ENCODE measurements around the gene ZFHX3.
"Not testable (repeated sequence)": the region's sequence is repeated elsewhere in the genome, so short reads cannot be mapped to it uniquely, and the experiment has no call there.

Gene ZFHX3

GRCh38 chr16:73047536-73048291 lies at the start of gene ZFHX3:
Gene ZFHX3 (minus strand): TSS chr16:73048128. CDS start chr16:72960145, 87,983 bp downstream.
- DNase-seq (ENCODE audit: low read depth in 2 of 2): peak in 1 of 2 donors; percentile 1

- DNase-seq (ENCODE audit: low read depth in 2 of 2): no peak
These were observed 48.6 kb upstream of the ZFHX3 start for GRCh38 chr16:73096510-73096909.

- no peak for DNase-seq (ENCODE audit: low read depth in 2 of 2)
These were observed 48.0 kb upstream of the ZFHX3 start for GRCh38 chr16:73095885-73096421.

GRCh38 chr16:73095142-73095820 lies 47.4 kb upstream of the ZFHX3 start:
- DNase-seq (ENCODE audit: low read depth in 2 of 2): no peak

- no peak for DNase-seq (ENCODE audit: low read depth in 2 of 2)
These were observed 46.4 kb upstream of the ZFHX3 start for GRCh38 chr16:73094371-73094770.

GRCh38 chr16:73093146-73094144 lies 45.5 kb upstream of the ZFHX3 start:
- no peak for DNase-seq (ENCODE audit: low read depth in 2 of 2)

GRCh38 chr16:73092236-73092781 lies 44.4 kb upstream of the ZFHX3 start:
- no peak for DNase-seq (ENCODE audit: low read depth in 2 of 2)

GRCh38 chr16:73091174-73091573 lies 43.2 kb upstream of the ZFHX3 start:
- DNase-seq (ENCODE audit: low read depth in 2 of 2): no peak

GRCh38 chr16:73089420-73089819 lies 41.5 kb upstream of the ZFHX3 start:
- no peak for DNase-seq (ENCODE audit: low read depth in 2 of 2)

GRCh38 chr16:73086108-73086507 lies 38.2 kb upstream of the ZFHX3 start:
- DNase-seq (ENCODE audit: low read depth in 2 of 2): no peak

GRCh38 chr16:73083271-73083670 lies 35.3 kb upstream of the ZFHX3 start:
- no peak for DNase-seq (ENCODE audit: low read depth in 2 of 2)

GRCh38 chr16:73082634-73083051 lies 34.7 kb upstream of the ZFHX3 start:
- not testable (repeated sequence) for DNase-seq (ENCODE audit: low read depth in 2 of 2)

GRCh38 chr16:73080931-73081330 lies 33.0 kb upstream of the ZFHX3 start:
- no peak for DNase-seq (ENCODE audit: low read depth in 2 of 2)

- DNase-seq (ENCODE audit: low read depth in 2 of 2): no peak
These were observed 28.4 kb upstream of the ZFHX3 start for GRCh38 chr16:73076324-73076810.

GRCh38 chr16:73074382-73074781 lies 26.5 kb upstream of the ZFHX3 start:
- DNase-seq (ENCODE audit: low read depth in 2 of 2): no peak

- not testable (repeated sequence) for DNase-seq (ENCODE audit: low read depth in 2 of 2)
These were observed 24.1 kb upstream of the ZFHX3 start for GRCh38 chr16:73072051-73072450.

- DNase-seq (ENCODE audit: low read depth in 2 of 2): no peak
These were observed 23.4 kb upstream of the ZFHX3 start for GRCh38 chr16:73071131-73071940.

GRCh38 chr16:73069581-73070262 lies 21.8 kb upstream of the ZFHX3 start:
- DNase-seq (ENCODE audit: low read depth in 2 of 2): no peak

GRCh38 chr16:73068541-73069401 lies 20.8 kb upstream of the ZFHX3 start:
- DNase-seq (ENCODE audit: low read depth in 2 of 2): no peak
